Frontal cortex (tissue), 4 donors: ENCODE measurements around the gene VTI1A. TPM values are rescaled to one million over a fixed set of nuclear protein-coding genes. Genes with fewer than 3 reads are reported as not detected.
A peak's percentile ranks its signal among the peaks of the same experiment; 100 is the strongest.
"Not testable (repeated sequence)": the region's sequence is repeated elsewhere in the genome, so short reads cannot be mapped to it uniquely, and the experiment has no call there.

Source experiments
- DNase-seq, 2 donors: peaks; one replicate each; pipeline ENCODE4 v3.0.0; 2012; ENCODE audit warnings: low spot score in 2 of 2
- FAIRE-seq: peaks from 2 replicates; lab custom pipeline; 2012; peaks lifted over from hg19 to GRCh38; lab: Jason Lieb, UNC
- total RNA-seq: library from RNA; depleted of rRNA; stranded (reverse); fragments of >200 nt; gene quantifications from one replicate; pipeline ENCODE4 v1.2.3, GENCODE V29; 2014
- donor health status: control.
- donor health status: control.
- donor health status: control.

Gene VTI1A
- total RNA-seq, 1 donor from 2014 or later, result 48.1 TPM

DNA sequence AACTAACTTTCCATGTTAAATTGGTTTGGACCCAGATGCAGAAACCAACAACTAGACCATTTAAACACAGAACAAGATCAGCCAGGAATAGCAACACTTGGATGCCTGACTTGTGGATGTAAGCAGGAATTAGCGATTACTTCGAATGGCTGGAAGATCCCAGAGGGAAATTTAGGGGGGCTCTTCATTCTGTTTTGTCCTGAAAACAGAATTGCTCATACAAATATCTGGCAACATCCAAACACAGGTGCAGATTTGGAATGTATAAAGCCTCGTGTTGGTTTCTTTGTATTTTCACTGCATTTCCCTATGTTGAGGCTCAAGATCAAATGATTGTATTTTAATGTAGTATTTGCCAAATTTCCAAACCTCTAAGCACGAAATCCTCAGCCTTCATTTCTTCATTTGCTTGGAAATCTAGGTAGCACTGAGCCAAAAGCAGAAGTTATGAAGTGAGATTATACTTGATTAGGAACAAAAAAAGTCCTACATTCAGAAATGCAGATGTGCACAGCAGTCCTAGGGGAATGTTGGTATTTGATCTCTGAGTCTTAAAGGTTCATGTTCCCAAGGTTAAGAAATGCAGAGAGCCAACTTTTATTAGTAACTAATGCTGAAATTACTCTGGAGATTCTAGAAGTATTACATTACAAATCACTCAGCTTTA lies 254.3 kb downstream of the VTI1A start:
- FAIRE-seq (no peak), DNase-seq (no peak)

DNA sequence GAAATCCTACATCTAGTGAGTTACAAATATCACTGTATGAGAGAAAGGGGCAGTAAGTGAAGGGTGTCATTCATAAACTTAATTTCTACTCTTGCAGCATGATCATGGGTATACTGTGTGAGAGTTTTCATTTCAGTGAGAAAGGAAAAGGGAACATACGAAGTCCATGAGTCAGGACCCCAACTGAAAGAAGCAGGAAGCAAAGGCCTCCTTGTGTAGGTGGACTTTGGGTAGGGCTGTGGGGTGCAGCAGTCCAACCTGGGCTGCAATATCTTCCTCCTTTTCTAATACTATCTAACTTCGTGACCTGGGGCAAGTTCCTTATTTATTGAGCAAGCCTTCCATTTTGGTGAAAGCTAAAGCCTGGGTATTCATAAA lies 254.9 kb downstream of the VTI1A start:
- FAIRE-seq, result no peak

DNA sequence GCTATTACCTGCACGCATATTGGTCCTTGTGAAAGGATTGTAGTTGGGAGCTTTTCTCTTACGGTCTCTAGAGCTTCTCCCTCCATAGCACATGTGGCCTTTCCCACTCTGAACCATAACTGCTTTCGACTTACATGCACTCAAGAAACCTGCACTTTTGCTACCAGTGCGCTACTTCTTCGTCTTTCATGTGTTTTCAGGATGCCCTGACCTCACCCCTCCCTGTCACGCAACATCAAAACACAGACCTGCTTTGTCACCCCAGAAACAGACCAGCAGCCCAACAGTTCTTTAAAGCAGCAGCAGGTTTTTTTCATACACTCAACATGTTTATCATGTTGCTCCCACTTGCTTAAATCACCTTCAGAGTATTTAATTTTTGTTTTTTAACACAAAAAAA lies 259.6 kb downstream of the VTI1A start:
- no peak for FAIRE-seq

More for the DNA sequence above, 254.9 kb downstream of the VTI1A start:
- DNase-seq, result no peak

DNA sequence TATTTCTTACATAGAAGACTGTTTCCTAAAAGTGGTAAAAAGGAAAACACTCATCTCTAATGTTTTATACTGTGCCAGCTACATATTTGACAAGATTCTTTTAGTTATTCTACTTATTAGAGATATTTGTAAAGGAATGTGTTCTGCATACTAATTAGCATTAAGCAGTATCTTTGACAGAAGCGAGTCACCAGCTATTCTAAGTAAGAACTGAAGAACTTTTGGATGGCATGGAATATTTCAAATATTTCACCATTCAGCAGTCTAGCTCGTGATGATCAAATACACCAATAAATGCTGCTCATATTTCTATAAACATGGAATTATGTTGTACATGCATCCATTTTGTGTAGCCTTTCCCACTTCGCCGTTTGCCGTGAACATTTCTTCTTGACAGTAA lies 261.4 kb downstream of the VTI1A start:
- no peak for FAIRE-seq

More for the DNA sequence above, 259.6 kb downstream of the VTI1A start:
- DNase-seq, result no peak

DNA sequence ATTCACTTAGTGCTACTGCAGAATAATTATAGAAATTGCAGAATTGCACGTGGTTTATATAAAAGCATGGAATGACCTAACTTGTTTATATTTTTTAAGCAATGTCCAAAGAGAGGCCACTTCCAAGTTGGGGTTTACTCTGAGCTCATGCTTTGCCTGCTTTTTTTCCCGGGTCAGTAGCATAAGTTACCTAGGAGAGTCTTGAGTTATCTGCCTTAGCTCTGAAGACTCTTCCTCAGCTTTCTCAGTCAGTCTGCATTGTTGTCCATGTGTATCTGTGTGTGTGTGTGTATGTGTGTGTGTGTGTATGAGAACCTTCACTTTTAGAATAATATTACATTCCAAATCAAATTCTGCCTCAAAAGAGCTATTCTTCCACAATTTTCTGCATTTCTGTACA lies 263.5 kb downstream of the VTI1A start:
- DNase-seq, result no peak
- FAIRE-seq, result no peak

More for the DNA sequence above, 261.4 kb downstream of the VTI1A start:
- DNase-seq, result no peak

DNA sequence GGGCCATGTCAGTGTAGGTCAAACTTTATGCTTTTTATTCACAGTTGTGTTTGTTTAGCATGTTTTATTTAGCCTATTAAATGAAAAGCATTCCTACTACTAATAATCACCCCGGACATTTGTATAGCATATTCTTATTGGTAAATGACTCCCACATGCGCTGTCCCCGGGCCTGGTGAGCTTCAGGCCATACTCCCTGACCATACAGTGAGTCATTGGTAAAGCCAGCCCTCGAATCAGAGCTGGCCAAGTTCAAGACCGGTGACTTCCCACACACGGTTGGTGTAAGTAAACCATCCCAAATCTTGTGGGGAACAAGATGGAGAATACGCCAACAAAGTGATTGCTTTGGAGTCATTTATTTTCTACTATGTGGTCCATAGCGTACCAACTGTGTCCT lies 264.4 kb downstream of the VTI1A start:
- FAIRE-seq, result no peak
- no peak for DNase-seq

DNA sequence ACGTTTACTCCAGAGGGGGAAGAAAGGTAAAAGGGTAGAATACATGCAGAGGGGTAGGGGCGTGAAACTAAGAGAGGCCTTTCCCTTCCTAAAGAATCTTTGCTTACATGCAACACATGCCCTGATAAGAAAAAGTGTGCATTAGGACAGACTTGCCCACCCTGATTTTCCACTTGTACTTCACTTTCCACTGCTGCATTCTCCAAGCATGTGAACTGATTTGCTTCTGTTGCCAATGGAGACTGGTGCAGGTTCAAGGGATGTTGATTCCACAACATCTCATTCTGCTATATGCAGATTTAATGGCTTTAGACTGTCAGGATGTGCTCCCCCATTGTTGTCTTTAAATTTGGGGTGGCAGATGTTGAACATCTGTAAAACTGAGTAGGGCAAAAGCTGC lies 265.5 kb downstream of the VTI1A start:
- FAIRE-seq (no peak), DNase-seq (no peak)

DNA sequence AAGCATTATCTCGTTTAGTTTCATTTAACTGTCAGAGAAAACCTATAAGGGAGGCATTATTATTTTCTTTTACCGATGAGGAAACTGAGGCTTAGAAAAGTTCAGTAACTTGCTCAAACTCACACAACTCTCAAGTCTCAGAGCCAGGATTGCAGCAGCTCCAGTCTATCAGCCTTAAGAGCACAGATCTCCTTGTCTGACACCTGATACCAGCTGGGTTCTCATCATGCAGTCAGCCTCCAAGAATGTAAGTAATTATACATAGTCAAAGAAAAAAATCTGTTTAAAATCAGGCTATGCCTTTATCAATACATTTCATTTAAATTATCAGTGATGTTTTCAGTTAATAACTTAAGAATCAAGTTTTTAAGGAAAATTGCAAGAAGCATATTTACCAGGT lies 266.4 kb downstream of the VTI1A start:
- DNase-seq (no peak), FAIRE-seq (no peak)

DNA sequence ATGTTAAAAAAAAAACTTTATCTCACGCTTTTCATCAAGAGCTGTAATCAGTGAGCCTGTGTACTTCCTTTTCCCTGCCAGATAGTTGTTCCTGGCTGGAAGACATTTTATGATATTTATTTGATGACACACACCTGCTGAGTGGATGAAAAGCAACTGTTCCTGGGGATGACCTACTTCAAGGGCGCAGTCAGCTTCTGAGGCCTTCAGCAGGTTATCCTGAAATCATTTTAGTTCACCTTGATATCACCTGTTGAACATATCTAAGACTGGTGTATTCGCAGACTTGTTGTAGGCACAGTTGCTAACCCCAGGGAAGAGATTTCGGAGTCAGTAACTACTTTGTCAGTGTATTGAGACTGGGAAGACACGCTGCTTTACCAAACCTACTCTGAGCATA lies 268.6 kb downstream of the VTI1A start:
- FAIRE-seq, result no peak
- DNase-seq, result no peak

DNA sequence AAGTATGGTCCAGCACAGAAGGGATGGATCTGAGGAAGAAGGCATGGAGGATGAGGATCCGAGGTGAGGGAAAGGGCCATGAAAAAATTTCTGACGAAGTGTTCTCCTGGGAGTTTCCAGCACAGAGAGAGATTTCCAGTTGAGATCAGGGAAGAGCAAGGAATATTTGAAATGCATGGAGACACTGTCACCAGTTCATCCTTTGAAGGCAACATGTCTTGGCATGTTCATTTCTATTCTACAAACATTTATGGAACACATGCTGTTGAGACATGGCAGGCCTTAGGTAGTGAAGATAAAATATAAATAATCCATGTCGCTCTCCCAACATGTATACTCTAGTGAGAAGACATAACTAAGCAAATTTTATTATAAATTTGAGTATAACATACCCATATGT lies 269.1 kb downstream of the VTI1A start:
- no peak for FAIRE-seq
- no peak for DNase-seq

DNA sequence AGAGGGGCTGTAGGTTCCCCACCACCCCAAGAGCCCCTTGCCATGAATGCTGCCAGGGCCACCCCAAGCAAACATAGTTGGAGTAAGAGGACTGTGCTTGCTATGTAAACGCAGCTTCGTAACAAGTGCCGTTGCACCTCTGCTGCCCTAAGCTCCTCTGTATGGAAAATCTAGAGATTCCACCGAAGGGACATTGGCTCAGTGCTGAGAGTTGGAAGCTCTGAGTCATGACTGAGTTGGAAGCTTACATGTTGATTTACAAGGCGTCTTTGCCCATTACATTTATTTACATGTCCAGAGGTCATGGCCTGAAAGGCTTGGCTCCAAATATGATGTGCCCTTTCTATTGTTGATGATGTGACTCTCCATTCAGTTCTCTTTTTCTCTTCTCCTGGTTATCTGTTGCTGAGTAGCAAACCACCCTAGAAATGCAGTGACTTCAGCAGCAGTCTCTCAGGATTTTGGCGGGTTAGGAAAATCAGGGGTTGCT lies 270.0 kb downstream of the VTI1A start:
- no peak for FAIRE-seq
- no peak for DNase-seq

DNA sequence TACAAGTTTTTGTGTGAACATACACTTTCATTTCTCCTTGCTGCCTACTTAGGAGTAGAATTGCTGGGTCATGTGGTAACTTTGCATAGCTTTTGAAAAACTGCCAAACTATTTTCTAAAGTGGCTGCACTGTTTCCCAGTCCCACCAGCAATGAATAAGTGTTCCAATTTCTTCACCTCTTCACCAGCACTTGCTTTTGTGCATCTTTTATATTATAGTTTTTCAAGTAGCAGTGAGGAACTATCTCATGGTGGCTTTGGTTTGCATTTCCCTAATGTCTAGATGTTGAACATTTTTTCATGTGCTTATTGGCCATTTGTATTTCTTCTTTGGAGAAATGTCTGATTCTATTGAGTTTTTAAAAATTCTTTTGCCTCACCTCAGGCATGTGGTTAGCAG lies 273.2 kb downstream of the VTI1A start:
- FAIRE-seq (no peak), DNase-seq (no peak)

DNA sequence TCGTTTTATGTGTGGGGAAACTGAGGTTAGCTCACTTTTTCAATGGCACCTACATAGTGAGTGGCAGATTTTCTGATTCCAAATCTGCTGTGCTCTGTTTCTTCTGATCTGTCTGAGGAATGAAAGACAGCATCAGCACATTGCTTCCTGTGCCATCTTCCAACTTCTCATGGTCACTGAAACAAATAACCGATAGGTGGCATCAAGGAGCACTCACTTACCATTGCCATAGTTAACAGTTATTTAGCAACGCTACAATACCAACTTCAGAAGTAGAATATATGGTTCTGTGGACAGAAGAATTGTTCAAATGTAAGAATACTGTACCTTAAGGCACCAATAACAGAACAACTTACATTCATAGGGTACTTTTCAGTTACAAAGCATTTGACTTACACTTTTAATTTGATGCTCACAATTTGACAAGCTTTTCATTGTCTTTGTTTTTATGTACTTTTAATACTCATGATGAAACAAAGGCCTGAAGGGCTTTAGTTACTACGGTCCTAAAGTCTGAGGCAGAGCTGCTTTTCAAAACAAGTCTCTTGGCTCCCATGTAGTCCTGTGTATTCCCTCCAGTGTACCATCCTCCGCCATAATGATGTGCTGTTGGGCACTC lies 274.2 kb downstream of the VTI1A start:
- peak; percentile 10 to 20 for DNase-seq
- no peak for FAIRE-seq

DNA sequence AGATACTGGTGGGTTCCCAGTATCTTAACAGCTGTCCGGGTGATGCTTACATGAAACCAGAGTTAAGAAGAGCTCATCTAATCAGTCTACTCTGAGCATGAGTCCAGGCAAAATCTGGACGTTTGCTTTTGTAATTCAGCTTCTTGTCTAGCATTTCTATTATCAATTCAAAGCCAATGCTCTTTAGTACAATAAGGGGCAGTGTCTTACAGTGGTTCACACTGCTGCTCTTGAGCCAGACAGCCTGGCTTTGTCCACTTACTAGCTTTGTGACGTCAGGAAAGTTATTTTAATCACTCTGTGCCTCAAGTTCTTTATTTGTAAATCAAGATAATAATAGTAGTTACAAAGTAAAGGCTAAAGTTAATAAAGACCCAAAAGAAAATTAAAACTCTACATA lies 275.7 kb downstream of the VTI1A start:
- FAIRE-seq, result peak; percentile 21
- DNase-seq, result peak in 1 of 2 donors; percentile 8

DNA sequence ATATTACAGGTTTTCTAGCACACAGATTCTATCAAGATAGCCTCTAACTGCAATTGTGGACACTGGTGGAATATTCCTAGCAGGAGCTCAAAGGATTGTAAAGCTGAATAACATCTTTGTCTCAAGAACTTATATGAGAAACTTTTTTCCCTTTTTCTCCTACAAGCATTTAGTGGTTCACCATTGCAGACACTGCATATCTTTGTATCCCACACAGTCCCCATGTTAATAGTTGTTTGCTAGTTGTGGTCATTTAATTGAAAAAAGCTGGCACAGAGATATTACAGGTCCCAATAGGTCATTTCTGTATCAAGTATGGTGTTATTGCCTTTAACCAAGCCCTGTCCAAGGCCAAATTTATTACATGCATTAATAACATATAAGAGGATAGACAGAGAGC lies 276.9 kb downstream of the VTI1A start:
- FAIRE-seq, result no peak
- no peak for DNase-seq

DNA sequence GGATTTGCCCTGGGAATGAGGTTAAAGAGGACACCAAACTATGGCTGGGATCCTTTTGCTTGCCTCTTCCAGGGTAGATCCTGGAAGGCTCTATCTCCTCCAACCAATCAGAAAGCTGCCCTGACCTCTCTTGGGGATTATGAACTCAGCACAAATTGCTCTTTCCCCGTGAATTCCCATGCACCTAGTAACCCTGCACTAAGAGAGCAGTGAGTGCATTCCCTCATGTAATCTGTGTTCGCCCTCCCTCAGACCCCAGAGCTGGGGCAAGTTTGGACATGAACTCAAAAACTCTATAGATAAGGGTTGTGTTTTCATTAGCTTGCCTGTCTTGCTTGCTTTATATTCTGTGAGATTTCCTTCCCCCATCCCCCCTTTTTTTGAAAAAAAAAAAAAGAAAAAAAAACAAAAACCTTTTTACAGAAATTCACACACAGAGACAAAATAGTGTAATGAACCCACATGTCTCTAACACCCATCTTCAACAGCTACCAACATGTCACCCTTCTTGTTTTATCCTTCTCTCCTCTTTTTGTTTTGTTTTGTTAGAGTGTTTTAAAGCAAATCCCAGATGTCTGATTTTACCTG lies 277.5 kb downstream of the VTI1A start:
- DNase-seq, result no peak
- FAIRE-seq, result no peak

DNA sequence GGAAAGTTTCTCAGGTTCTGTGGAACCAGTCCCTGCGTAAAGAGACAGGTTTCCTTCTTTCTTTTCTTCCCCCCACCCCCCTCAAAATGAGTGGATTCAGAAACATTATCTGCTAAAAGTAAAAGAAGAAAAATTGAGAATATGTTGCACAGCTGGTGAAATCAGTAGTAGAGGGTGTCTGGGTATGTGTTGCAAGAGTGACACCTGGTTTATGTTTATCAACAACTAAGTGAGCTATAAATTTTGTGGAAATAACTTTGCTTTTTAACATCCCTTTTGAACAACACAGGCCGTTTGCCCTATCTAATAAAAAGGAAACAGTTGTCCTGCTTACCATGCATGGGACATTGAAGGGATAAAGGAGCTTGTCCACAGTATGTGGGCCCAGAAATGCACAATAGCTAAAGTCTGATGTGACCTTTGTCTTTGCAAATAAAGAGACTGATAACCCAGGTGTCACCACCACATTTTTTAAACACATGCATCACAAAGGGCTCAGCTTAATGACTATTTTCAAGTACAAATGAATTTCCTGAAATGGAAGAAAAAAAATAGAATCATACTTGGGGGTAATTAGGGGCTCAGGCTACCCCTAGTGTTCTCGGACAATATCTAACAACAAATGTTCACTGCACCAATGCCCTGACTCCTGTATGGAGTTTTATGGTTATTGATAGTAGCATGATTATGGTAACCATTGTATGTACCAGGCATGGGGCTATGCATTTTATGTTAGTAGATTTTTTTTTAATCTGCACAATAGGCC lies 281.3 kb downstream of the VTI1A start:
- FAIRE-seq, result no peak
- DNase-seq, result no peak

DNA sequence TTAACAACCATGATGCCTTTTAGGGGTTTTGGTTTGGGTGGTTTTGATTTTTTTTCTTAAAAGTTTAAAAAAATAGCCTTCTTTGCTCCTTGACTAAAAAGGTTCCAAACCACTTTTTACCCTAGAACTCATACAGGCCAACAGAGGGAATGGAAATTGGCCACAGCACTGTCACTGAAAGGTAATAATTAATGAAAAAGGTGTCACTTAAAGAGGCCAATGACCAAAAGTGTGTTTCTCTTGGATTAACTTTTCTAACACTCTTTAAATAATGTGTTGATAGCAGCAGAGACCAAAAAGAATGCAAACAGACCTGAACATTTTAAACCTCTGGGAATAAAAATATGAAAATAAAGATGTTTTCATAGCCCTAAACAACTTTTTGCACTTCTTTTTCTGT lies 282.0 kb downstream of the VTI1A start:
- DNase-seq (no peak), FAIRE-seq (no peak)

DNA sequence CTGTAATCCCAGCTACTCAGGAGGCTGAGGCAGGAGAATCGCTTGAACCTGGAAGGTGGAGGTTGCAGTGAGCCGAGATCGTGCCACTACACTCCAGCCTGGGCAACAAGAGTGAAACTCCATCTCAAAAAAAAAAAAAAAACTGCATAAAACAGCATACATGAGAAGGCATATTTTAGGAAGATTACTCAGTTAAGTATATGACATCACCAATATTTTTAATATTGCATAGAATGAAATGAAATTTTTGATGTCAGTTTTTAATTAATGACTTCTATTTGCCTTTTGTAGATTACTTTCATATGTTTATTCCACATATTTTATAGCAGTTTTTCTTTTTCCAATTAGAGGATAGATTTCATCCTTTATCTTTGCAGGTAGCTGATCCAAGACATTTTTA lies 284.4 kb downstream of the VTI1A start:
- FAIRE-seq, DNase-seq: not testable (repeated sequence)

DNA sequence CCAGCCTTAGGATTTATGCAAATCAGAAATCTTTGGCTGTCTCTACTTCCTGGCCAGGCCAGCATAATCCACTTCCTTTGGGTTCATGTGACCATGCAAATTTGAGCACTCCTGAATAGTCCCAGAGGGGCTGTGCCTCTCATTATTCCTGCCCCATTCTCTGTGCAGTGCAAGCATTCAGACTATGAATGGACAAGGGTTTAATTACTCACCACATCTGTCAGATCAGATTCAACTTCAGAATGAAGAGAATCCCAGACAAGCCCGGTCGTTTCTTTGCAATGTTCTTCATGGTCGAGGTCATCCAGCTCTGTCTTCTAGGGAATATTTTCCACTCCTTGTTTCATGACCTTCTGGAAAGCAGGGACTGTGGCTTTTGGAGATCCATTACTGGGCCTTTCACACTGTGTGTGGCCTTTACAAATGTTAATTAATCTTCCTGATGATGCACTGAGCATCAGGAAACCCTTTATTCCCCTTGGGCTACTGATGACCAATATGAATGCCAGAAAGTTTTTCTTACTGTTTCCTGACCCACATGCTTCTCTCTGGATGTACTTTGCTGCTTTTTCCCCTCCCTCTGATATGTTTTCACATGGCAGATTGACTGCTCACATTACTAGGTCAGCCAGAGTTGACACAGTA lies 285.4 kb downstream of the VTI1A start:
- FAIRE-seq, result no peak
- no peak for DNase-seq
